ENCODE measurements around the gene HFE. TPM values are rescaled to one million over a fixed set of nuclear protein-coding genes. Genes with fewer than 3 reads are reported as not detected.

HFE gene
- total and polyA plus RNA-seq, 2 of the 13 experiments (the other 11 are each of a cell fraction or from before 2014, with no cell fraction given) = 3.7 to 6.3 TPM

- TF ChIP-seq TCF12 (IDR thresholded peaks at IDR 0.05) (no peak), TCF12 (CRISPR knock-in tag; IDR thresholded peaks at IDR 0.05) (no peak; the same call in 1 of the 2 replicates), RBAK (CRISPR knock-in tag; IDR thresholded peaks at IDR 0.05) (peak; percentile 41; the same call in 1 of the 2 replicates), ATAD3A (CRISPR knock-in tag; IDR thresholded peaks at IDR 0.05) (no peak), ZFP82 (CRISPR knock-in tag; IDR thresholded peaks at IDR 0.05; ENCODE audit: borderline replicate concordance) (peak; percentile 93), REPIN1 (CRISPR knock-in tag; IDR thresholded peaks at IDR 0.05; ENCODE audit: borderline replicate concordance, low read depth) (peak; percentile 98), GABPB1 (CRISPR knock-in tag; IDR thresholded peaks at IDR 0.05) (peak; percentile 76), ZNF256 (CRISPR knock-in tag; conservative IDR thresholded peaks at IDR 0.05) (peak; percentile 91), ZNF530 (CRISPR knock-in tag; IDR thresholded peaks at IDR 0.05; ENCODE audit: low read depth) (no peak), RFX3 (CRISPR knock-in tag; IDR thresholded peaks at IDR 0.05) (0 out of 2 replicates have a peak, but pooled peaks have one; percentile 29), MTF2 (CRISPR knock-in tag; IDR thresholded peaks at IDR 0.05; ENCODE audit: borderline replicate concordance) (no peak), HOXA3 (CRISPR knock-in tag; IDR thresholded peaks at IDR 0.05) (peak; percentile 94), NR2F2 (IDR thresholded peaks at IDR 0.05; ENCODE audit: borderline replicate concordance, low read depth) (peak; percentile 89; the same call in 1 of the 2 replicates), ZNF281 (CRISPR knock-in tag; IDR thresholded peaks at IDR 0.05; ENCODE audit: borderline replicate concordance) (peak; percentile 46; the same call in 1 of the 2 replicates), ARNT2 (CRISPR knock-in tag; IDR thresholded peaks at IDR 0.05; ENCODE audit: low read depth) (peak; percentile 98), WIZ (CRISPR knock-in tag; IDR thresholded peaks at IDR 0.05) (no peak), ZSCAN20 (CRISPR knock-in tag; IDR thresholded peaks at IDR 0.05; ENCODE audit: borderline replicate concordance) (peak; percentile 42), ZBTB42 (CRISPR knock-in tag; IDR thresholded peaks at IDR 0.05) (no peak; the same call in none of the 2 replicates), PITX1 (CRISPR knock-in tag; IDR thresholded peaks at IDR 0.05) (peak; percentile 70; the same call in 1 of the 2 replicates), ZNF276 (CRISPR knock-in tag; IDR thresholded peaks at IDR 0.05; ENCODE audit: low read depth) (peak; percentile 91), BCL3 (CRISPR knock-in tag; IDR thresholded peaks at IDR 0.05) (no peak; the same call in 1 of the 2 replicates), HOXD1 (CRISPR knock-in tag; IDR thresholded peaks at IDR 0.05) (peak; percentile 87), AHR (CRISPR knock-in tag; IDR thresholded peaks at IDR 0.05) (peak; percentile 93; the same call in 1 of the 2 replicates), ZSCAN21 (CRISPR knock-in tag; IDR thresholded peaks at IDR 0.05; ENCODE audit: borderline replicate concordance) (peak; percentile 85), SYNCRIP (IDR thresholded peaks at IDR 0.05; ENCODE audit: insufficient read depth, low read depth, low read length) (no peak), ZMYM3 (CRISPR knock-in tag; IDR thresholded peaks at IDR 0.05) (no peak)
Measured at GRCh38 chr6:26103770-26104456, 16.7 kb downstream of the HFE start (continued).
